HepG2 (cell line): Measurements from ENCODE around the gene MFSD2B. TPM values are rescaled to one million over a fixed set of nuclear protein-coding genes. Genes with fewer than 3 reads are reported as not detected.

Experiments used
- ATAC-seq: fragments of 200-7000 bp; cut with Tn5 transposase; 3 replicates; pipeline ENCODE4 v1.9.1; 2020; ENCODE audit warnings: mild to moderate bottlenecking, moderate library complexity
- BruUV-seq: library from RNA; stranded (reverse); fragments of 400-500 nt; replicated peaks from 2 replicates; lab custom pipeline; 2021; lab: Mats Ljungman, UMichigan
- CTCF ChIA-PET: fragments of 300-600 bp; formaldehyde crosslinking; extraction: SDS; loops from one replicate; lab custom pipeline; 2021; ENCODE audit warnings: low total read pairs, inconsistent platforms, low intra/inter-chr PET ratio; lab: Yijun Ruan, JAX
- POLR2A ChIA-PET: fragments of 350-600 bp; sonication (Branson Sonifier 250); formaldehyde crosslinking; loops from one replicate; lab custom pipeline; 2020; ENCODE audit warnings: antibody characterized with exemption, inconsistent platforms; lab: Yijun Ruan, JAX
- DNase-seq: peaks from one replicate; pipeline ENCODE4 v3.0.0-alpha.2; 2015; ENCODE audit warnings: low spot score
- FAIRE-seq: peaks from 3 replicates; lab custom pipeline; 2011; peaks lifted over from hg19 to GRCh38; lab: Jason Lieb, UNC
- H2AFZ ChIP-seq: one replicate; pipeline ENCODE4 v1.6.1; 2011; ENCODE audit warnings: low read length, inconsistent platforms
- H3K27ac ChIP-seq: fragments of 300-600 bp; 3 replicates; pipeline ENCODE4 v1.8.0; 2011; ENCODE audit warnings: mixed run types, mild to moderate bottlenecking, mixed read lengths, low read length, inconsistent platforms; ENCODE audit not compliant: insufficient read depth; ENCODE audit errors: extremely low read length
- H3K27me3 ChIP-seq, 2 experiments: fragments of 200-600 bp in 1 of 2; 2 replicates in 1 of 2; 3 replicates in 1 of 2; pipeline versions ENCODE4 v1.6.0 to v1.8.0; 2011; ENCODE audit warnings: low read length in 2 of 2, mild to moderate bottlenecking in 2 of 2, moderate library complexity in 2 of 2, inconsistent platforms in 1 of 2; ENCODE audit not compliant: insufficient read depth in 2 of 2, control insufficient read depth in 1 of 2
- H3K36me3 ChIP-seq, 2 experiments: fragments of 200-600 bp in 1 of 2; replicated peaks in 1 of 2; 2 replicates in 1 of 2; 3 replicates in 1 of 2; pipeline versions ENCODE4 v1.5.1 to v1.8.0; 2011; ENCODE audit warnings: low read length in 2 of 2, inconsistent platforms in 1 of 2; ENCODE audit not compliant: insufficient read depth in 2 of 2, control insufficient read depth in 1 of 2
- H3K4me1 ChIP-seq: 2 replicates; pipeline ENCODE4 v1.5.1; 2012; ENCODE audit warnings: low read length, inconsistent platforms; ENCODE audit not compliant: insufficient read depth
- H3K4me2 ChIP-seq: 2 replicates; pipeline ENCODE4 v1.6.0; 2011; ENCODE audit warnings: low read depth, low read length, inconsistent platforms
- H3K4me3 ChIP-seq, 3 experiments: fragments of 200-600 bp in 1 of 3; sonication (generic), shearing (Covaris generic) in 1 of 3; replicated peaks in 1 of 3; 2 replicates each; pipeline ENCODE4 v1.5.1; 2011 to 2016; ENCODE audit warnings: low read length in 3 of 3, inconsistent platforms in 2 of 3, low read depth in 2 of 3, mild to moderate bottlenecking in 2 of 3, control low read depth in 1 of 3, mixed read lengths in 1 of 3; ENCODE audit not compliant: insufficient read depth in 1 of 3
- H3K79me2 ChIP-seq: one replicate; pipeline ENCODE4 v1.6.1; 2011; ENCODE audit warnings: low read length, inconsistent platforms; ENCODE audit not compliant: insufficient read depth
- H3K9ac ChIP-seq: 2 replicates; pipeline ENCODE4 v1.6.0; 2011; ENCODE audit warnings: mild to moderate bottlenecking, low read depth, low read length, inconsistent platforms; ENCODE audit not compliant: insufficient read depth
- H3K9me3 ChIP-seq: 2 replicates; pipeline ENCODE4 v1.5.1; 2012; ENCODE audit warnings: mild to moderate bottlenecking, low read length
- H4K20me1 ChIP-seq: 2 replicates; pipeline ENCODE4 v1.6.0; 2011; ENCODE audit warnings: inconsistent platforms, mild to moderate bottlenecking, low read length, moderate library complexity; ENCODE audit not compliant: insufficient read depth
- ATAD3A ChIP-seq: sonication (generic); formaldehyde crosslinking; IDR thresholded peaks from 2 replicates; pipeline ENCODE4 v1.4.0; 2020; ENCODE audit warnings: missing genetic modification reagents
- DR1 ChIP-seq: sonication (generic); formaldehyde crosslinking; IDR thresholded peaks from 2 replicates; pipeline ENCODE4 v1.8.0; 2021; ENCODE audit warnings: mild to moderate bottlenecking, missing genetic modification reagents, inconsistent platforms
- HDAC6 ChIP-seq: fragments of 200-600 bp; sonication (generic); IDR thresholded peaks from 2 replicates; pipeline ENCODE4 v1.7.0; 2017; ENCODE audit warnings: mild to moderate bottlenecking, antibody characterized with exemption, low read length, low read depth
- IRF2 ChIP-seq: IDR thresholded peaks from 2 replicates; pipeline ENCODE4 v1.6.1; 2018; ENCODE audit warnings: missing genetic modification reagents, missing compliant biosample characterization
- PRMT3 ChIP-seq: sonication (generic); formaldehyde crosslinking; IDR thresholded peaks from 2 replicates; pipeline ENCODE4 v1.8.1; 2022; ENCODE audit warnings: low read depth, mild to moderate bottlenecking, moderate library complexity, missing genetic modification reagents, borderline replicate concordance
- RXRA ChIP-seq: sonication (generic); formaldehyde crosslinking; IDR thresholded peaks from 2 replicates; pipeline ENCODE4 v1.5.1; 2020; ENCODE audit warnings: missing genetic modification reagents
- SP2 ChIP-seq: sonication (generic); formaldehyde crosslinking; IDR thresholded peaks from 2 replicates; pipeline ENCODE4 v1.5.1; 2020; ENCODE audit warnings: mild to moderate bottlenecking, missing genetic modification reagents
- SPEN ChIP-seq: sonication (generic); formaldehyde crosslinking; IDR thresholded peaks from 2 replicates; pipeline ENCODE4 v1.5.1; 2020; ENCODE audit warnings: low read depth, mild to moderate bottlenecking, missing genetic modification reagents
- TAF1 ChIP-seq: sonication (generic); formaldehyde crosslinking; IDR thresholded peaks from 2 replicates; pipeline ENCODE4 v1.4.0; 2020; ENCODE audit warnings: missing genetic modification reagents
- THAP8 ChIP-seq: sonication (generic); formaldehyde crosslinking; IDR thresholded peaks from 2 replicates; pipeline ENCODE4 v1.5.1; 2020; ENCODE audit warnings: missing genetic modification reagents, mild to moderate bottlenecking, borderline replicate concordance
- ZNF431 ChIP-seq: sonication (generic); formaldehyde crosslinking; IDR thresholded peaks from 2 replicates; pipeline ENCODE4 v1.9.0; 2022; ENCODE audit warnings: missing genetic modification reagents, low read depth, mild to moderate bottlenecking, borderline replicate concordance
- ZNF451 ChIP-seq: sonication (generic); formaldehyde crosslinking; IDR thresholded peaks from 2 replicates; pipeline ENCODE4 v1.5.0; 2020; ENCODE audit warnings: mild to moderate bottlenecking, missing genetic modification reagents
- ZNF572 ChIP-seq: sonication (generic); formaldehyde crosslinking; IDR thresholded peaks from 2 replicates; pipeline ENCODE4 v1.5.1; 2020; ENCODE audit warnings: mild to moderate bottlenecking, missing genetic modification reagents
- ZNF747 ChIP-seq: sonication (generic); formaldehyde crosslinking; IDR thresholded peaks from 2 replicates; pipeline ENCODE4 v1.8.1; 2023; ENCODE audit warnings: missing genetic modification reagents, mild to moderate bottlenecking, borderline replicate concordance
- ZNF761 ChIP-seq: sonication (generic); formaldehyde crosslinking; conservative IDR thresholded peaks from 2 replicates; pipeline ENCODE4 v1.4.0; 2020; ENCODE audit warnings: mild to moderate bottlenecking, missing genetic modification reagents
- ZXDC ChIP-seq: sonication (generic); formaldehyde crosslinking; IDR thresholded peaks from 2 replicates; pipeline ENCODE4 v1.5.0; 2020; ENCODE audit warnings: mild to moderate bottlenecking, missing genetic modification reagents
- WGBS: methylation state at CpG from one replicate; pipeline ENCODE4 v1.1.6; 2017; ENCODE audit warnings: low lambda C conversion rate; 5-methylcytosine and 5-hydroxymethylcytosine counted together
- in situ Hi-C: cut with HindIII; loops from 2 replicates; pipeline ENCODE4 v1.10.0; 2017; ENCODE audit warnings: low pct_unique_long_range_greater_than_20kb; ENCODE audit not compliant: extremely low pct_ligation_motif_present
- intact Hi-C: fragments of 100-400 bp; cut with micrococcal nuclease; formaldehyde crosslinking; loops from one replicate; pipeline ENCODE4 v1.10.0; 2022; ENCODE audit not compliant: unreplicated experiment
- polyA plus RNA-seq, 8 experiments: library from polyadenylated mRNA; depleted of rRNA in 3 of 8; stranded (reverse) in 7 of 8; unstranded in 1 of 8; fragments of >200 nt; fragmentation: Illumina TruSeq in 4 of 8; extraction: Trizol in 4 of 8; gene quantifications; 2 replicates each; pipeline versions ENCODE4 v1.2.1 to v1.2.3, GENCODE V29; 2011 to 2016; ENCODE audit warnings: low read depth in 4 of 8, missing spikeins in 1 of 8, mixed read lengths in 1 of 8; ENCODE audit not compliant: insufficient read depth in 1 of 8
- total RNA-seq, 5 experiments: library from RNA; depleted of rRNA; stranded (reverse); fragments of >200 nt; fragmentation: Illumina TruSeq; extraction: Trizol; gene quantifications; 2 replicates each; pipeline ENCODE4 v1.2.3, GENCODE V29; 2016; ENCODE audit warnings: low read depth in 1 of 5
- TF ChIP-seq, protein P1 (sequence below): sonication (generic); formaldehyde crosslinking; IDR thresholded peaks from 2 replicates; pipeline ENCODE4 v1.4.0; 2020; ENCODE audit warnings: missing genetic modification reagents, borderline replicate concordance

Gene MFSD2B
- total and polyA plus RNA-seq, 2 of the 13 experiments (the other 11 are each of a cell fraction or from before 2014, with no cell fraction given) = 0.21 to 0.93 TPM

- FAIRE-seq = peak; percentile 99
- H3K4me3 ChIP-seq = peak overlapping the region; percentile 22 to 70 (median 27); a peak in 5 of 6 replicates
- BruUV-seq = TSS peak; percentile 87
- POLR2A ChIA-PET = interaction anchor here (0.5 to 6.3 kb wide), 20 partner anchors 9 to 111 kb away, joined by 3 to 91 read pairs (median 6); partner anchors contain the start of genes ATAD2B, FKBP1B, SF3B6 and TP53I3
- ATAC-seq = peak; percentile 95
- H4K20me1 ChIP-seq = no peaks in the 10 kb centered on the region
- peak; percentile 98 for DNase-seq
- peak overlapping the region; percentile 24 for H2AFZ ChIP-seq
- no peaks in the 10 kb centered on the region for H3K27me3 ChIP-seq
- WGBS = 10% methylated on average over 8 of the region's 11 CpGs
- H3K4me1 ChIP-seq = peaks cover 41% of the 10 kb centered on the region
- H3K4me2 ChIP-seq = peak overlapping the region; percentile 89
- H3K79me2 ChIP-seq = no peaks in the 10 kb centered on the region
- in situ Hi-C loops (no loop called here), intact Hi-C loops (loop anchor here (1.0 to 2.0 kb wide), 3 partner anchors 31 to 89 kb away; partner anchors contain the start of genes ATAD2B, SF3B6 and WDCP)
- H3K27ac ChIP-seq = peak overlapping the region; percentile 74
- no peaks in the 10 kb centered on the region for H3K9me3 ChIP-seq
- peak overlapping the region; percentile 76 for H3K9ac ChIP-seq
- H3K36me3 ChIP-seq = no peaks in the 10 kb centered on the region
- CTCF ChIA-PET = interaction anchor here (1.0 kb wide), 1 partner anchor 45 kb away, joined by 3 read pairs; no protein-coding TSS in a partner anchor
- TF ChIP-seq SPEN (CRISPR knock-in tag) (no peak; the same call in none of the 2 replicates), RXRA (CRISPR knock-in tag) (0 out of 2 replicates have a peak, but pooled peaks have one; percentile 47), ZNF572 (CRISPR knock-in tag) (no peak), ZNF451 (CRISPR knock-in tag) (peak; percentile 59; the same call in 1 of the 2 replicates), TAF1 (peak; percentile 40; the same call in 1 of the 2 replicates), ZNF431 (CRISPR knock-in tag) (peak; percentile 58; the same call in 1 of the 2 replicates), ZNF761 (CRISPR knock-in tag) (peak; percentile 44), IRF2 (CRISPR knock-in tag) (no peak; the same call in none of the 2 replicates), THAP8 (no peak), DR1 (CRISPR knock-in tag) (peak; percentile 64), ZXDC (no peak), SP2 (CRISPR knock-in tag) (no peak), ATAD3A (CRISPR knock-in tag) (no peak), HDAC6 (no peak), PRMT3 (no peak), ZNF747 (CRISPR knock-in tag) (peak; percentile 47; the same call in 1 of the 2 replicates)
- TF ChIP-seq, protein P1, sequence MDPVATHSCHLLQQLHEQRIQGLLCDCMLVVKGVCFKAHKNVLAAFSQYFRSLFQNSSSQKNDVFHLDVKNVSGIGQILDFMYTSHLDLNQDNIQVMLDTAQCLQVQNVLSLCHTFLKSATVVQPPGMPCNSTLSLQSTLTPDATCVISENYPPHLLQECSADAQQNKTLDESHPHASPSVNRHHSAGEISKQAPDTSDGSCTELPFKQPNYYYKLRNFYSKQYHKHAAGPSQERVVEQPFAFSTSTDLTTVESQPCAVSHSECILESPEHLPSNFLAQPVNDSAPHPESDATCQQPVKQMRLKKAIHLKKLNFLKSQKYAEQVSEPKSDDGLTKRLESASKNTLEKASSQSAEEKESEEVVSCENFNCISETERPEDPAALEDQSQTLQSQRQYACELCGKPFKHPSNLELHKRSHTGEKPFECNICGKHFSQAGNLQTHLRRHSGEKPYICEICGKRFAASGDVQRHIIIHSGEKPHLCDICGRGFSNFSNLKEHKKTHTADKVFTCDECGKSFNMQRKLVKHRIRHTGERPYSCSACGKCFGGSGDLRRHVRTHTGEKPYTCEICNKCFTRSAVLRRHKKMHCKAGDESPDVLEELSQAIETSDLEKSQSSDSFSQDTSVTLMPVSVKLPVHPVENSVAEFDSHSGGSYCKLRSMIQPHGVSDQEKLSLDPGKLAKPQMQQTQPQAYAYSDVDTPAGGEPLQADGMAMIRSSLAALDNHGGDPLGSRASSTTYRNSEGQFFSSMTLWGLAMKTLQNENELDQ (CRISPR knock-in tag) = 0 out of 2 replicates have a peak, but pooled peaks have one; percentile 8
Observed at GRCh38 chr2:24015562-24016375, 5.9 kb downstream of the MFSD2B start.
